ENCODE data around the gene EPAS1.

Gene EPAS1

GRCh38 chr2:46381871-46382270 is 84.7 kb downstream of the EPAS1 start:
- H3K27ac Mint-ChIP-seq, result no peak overlapping the region
- no peaks in the 10 kb centered on the region for H3K4me1 Mint-ChIP-seq
- DNase-seq, result no peak
- CTCF ChIA-PET, result no interaction called here
- H3K4me3 Mint-ChIP-seq, result no peak overlapping the region
- H3K9me3 Mint-ChIP-seq, result no peaks in the 10 kb centered on the region
- H3K27me3 Mint-ChIP-seq, result no peaks in the 10 kb centered on the region
- peaks cover 2% of the 10 kb centered on the region for H3K36me3 Mint-ChIP-seq

- Mint-ChIP-seq H3K4me3 (no peak overlapping the region), H3K27me3 (no peaks in the 10 kb centered on the region), H3K9me3 (no peaks in the 10 kb centered on the region), H3K27ac (no peak overlapping the region), H3K36me3 (peaks cover 2% of the 10 kb centered on the region), H3K4me1 (peaks cover under 1% of the 10 kb centered on the region)
- no peak for DNase-seq
- CTCF ChIA-PET, result interaction anchor here (1.8 kb wide), 1 partner anchor 13 kb away, joined by 4 read pairs; no protein-coding TSS in a partner anchor
Measured at GRCh38 chr2:46382331-46383112, 85.3 kb downstream of the EPAS1 start.

DNA sequence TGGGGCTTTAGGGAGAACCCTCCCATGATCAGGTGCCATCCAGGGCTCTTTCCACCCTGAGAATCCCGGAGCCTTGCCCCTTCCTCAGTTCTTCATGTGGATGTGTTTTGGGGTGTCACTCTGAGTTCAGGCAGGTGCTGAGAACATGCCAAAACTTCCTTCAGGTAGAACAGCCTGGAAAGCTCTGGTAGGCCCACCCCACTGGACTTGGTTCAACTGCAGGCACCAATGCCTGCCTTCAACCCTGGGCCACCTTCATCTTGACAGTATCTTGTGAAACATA is 85.8 kb downstream of the EPAS1 start:
- no peak for DNase-seq
- peaks cover 2% of the 10 kb centered on the region for H3K36me3 Mint-ChIP-seq
- CTCF ChIA-PET, result interaction anchor here (0.6 to 1.8 kb wide), 2 partner anchors 13 to 237 kb away, joined by 3 to 4 read pairs; no protein-coding TSS in a partner anchor

DNA sequence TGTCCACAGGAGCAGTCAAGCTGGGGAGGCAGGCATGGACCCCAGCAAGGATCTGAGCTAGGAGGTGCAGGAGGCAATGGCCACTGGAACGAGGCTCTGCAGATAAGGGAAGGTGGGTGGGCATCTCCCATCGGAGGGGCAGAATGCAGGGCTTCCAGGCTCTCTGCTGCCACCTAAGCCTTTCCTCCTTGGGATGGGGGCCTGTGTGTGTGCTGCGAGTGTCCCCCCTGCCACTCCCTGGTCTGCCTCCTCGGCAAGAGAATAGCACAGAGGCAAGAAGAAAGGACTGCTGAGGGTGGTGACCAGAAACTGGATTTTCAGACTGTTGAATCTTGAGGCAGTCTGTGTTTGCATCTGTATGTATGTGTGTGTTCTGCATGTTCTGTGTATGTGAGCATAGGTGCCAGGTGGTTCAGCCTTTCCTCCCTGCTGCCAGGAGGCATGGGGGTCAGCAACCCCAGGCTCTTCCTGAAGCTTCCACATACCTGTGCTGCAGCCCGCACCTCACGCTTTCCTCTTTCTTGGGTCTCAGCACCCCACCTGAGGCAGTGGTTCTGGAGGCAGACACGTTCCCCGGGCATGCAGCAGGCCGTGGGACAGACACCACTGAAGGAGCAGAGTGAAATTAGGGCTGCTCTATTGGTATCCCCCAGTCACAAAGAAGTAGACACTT is 86.7 kb downstream of the EPAS1 start:
- Mint-ChIP-seq H3K27ac (no peak overlapping the region), H3K27me3 (peaks cover 2% of the 10 kb centered on the region), H3K9me3 (no peaks in the 10 kb centered on the region), H3K4me1 (peaks cover 2% of the 10 kb centered on the region), H3K4me3 (no peak overlapping the region), H3K36me3 (peaks cover 2% of the 10 kb centered on the region)
- CTCF ChIA-PET, result interaction anchor here (0.6 to 1.8 kb wide), 2 partner anchors 14 to 238 kb away, joined by 3 to 4 read pairs; no protein-coding TSS in a partner anchor
- no peak for DNase-seq

More for the DNA sequence above, 85.8 kb downstream of the EPAS1 start:
- H3K27ac Mint-ChIP-seq, result no peak overlapping the region
- H3K4me3 Mint-ChIP-seq, result no peak overlapping the region
- no peaks in the 10 kb centered on the region for H3K9me3 Mint-ChIP-seq
- H3K27me3 Mint-ChIP-seq, result no peaks in the 10 kb centered on the region
- peaks cover 2% of the 10 kb centered on the region for H3K4me1 Mint-ChIP-seq

DNA sequence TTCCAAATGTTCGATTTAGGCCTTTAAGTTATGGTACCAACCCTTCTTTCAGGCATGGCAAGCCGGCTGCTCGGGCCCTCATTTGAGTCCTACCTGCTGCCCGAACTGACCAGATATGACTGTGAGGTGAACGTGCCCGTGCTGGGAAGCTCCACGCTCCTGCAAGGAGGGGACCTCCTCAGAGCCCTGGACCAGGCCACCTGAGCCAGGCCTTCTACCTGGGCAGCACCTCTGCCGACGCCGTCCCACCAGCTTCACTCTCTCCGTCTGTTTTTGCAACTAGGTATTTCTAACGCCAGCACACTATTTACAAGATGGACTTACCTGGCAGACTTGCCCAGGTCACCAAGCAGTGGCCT is 87.2 kb downstream of the EPAS1 start:
- Mint-ChIP-seq H3K27me3 (peaks cover 7% of the 10 kb centered on the region), H3K36me3 (peaks cover 2% of the 10 kb centered on the region), H3K4me1 (peaks cover 2% of the 10 kb centered on the region), H3K27ac (no peak overlapping the region), H3K9me3 (no peaks in the 10 kb centered on the region), H3K4me3 (no peak overlapping the region)
- CTCF ChIA-PET, result interaction anchor here (1.8 kb wide), 1 partner anchor 15 kb away, joined by 4 read pairs; no protein-coding TSS in a partner anchor
- no peak for DNase-seq

- peaks cover 7% of the 10 kb centered on the region for H3K27me3 Mint-ChIP-seq
- CTCF ChIA-PET, result interaction anchor here (1.1 kb wide), 1 partner anchor 11 kb away, joined by 3 read pairs; no protein-coding TSS in a partner anchor
- H3K4me3 Mint-ChIP-seq, result no peak overlapping the region
- peaks cover 2% of the 10 kb centered on the region for H3K36me3 Mint-ChIP-seq
- DNase-seq, result no peak
- no peaks in the 10 kb centered on the region for H3K9me3 Mint-ChIP-seq
- H3K4me1 Mint-ChIP-seq, result peaks cover 2% of the 10 kb centered on the region
- H3K27ac Mint-ChIP-seq, result no peak overlapping the region
Measured at GRCh38 chr2:46385786-46386577, 88.8 kb downstream of the EPAS1 start.

GRCh38 chr2:46386763-46387162 is 89.6 kb downstream of the EPAS1 start:
- Mint-ChIP-seq H3K4me1 (peaks cover 2% of the 10 kb centered on the region), H3K4me3 (no peak overlapping the region), H3K27ac (no peak overlapping the region), H3K9me3 (no peaks in the 10 kb centered on the region), H3K27me3 (peaks cover 7% of the 10 kb centered on the region), H3K36me3 (peaks cover 2% of the 10 kb centered on the region)
- no peak for DNase-seq
- CTCF ChIA-PET, result interaction anchor here (1.1 kb wide), 1 partner anchor 11 kb away, joined by 3 read pairs; no protein-coding TSS in a partner anchor

- CTCF ChIA-PET, result interaction anchor here (1.0 kb wide), 1 partner anchor 394 kb away, joined by 3 read pairs; no protein-coding TSS in a partner anchor
- H3K4me3 Mint-ChIP-seq, result no peak overlapping the region
- peaks cover 7% of the 10 kb centered on the region for H3K27me3 Mint-ChIP-seq
- H3K4me1 Mint-ChIP-seq, result peaks cover 2% of the 10 kb centered on the region
- no peak overlapping the region for H3K27ac Mint-ChIP-seq
- H3K36me3 Mint-ChIP-seq, result peaks cover 2% of the 10 kb centered on the region
- no peaks in the 10 kb centered on the region for H3K9me3 Mint-ChIP-seq
- DNase-seq, result no peak
Measured at GRCh38 chr2:46387292-46387691, 90.1 kb downstream of the EPAS1 start.

DNA sequence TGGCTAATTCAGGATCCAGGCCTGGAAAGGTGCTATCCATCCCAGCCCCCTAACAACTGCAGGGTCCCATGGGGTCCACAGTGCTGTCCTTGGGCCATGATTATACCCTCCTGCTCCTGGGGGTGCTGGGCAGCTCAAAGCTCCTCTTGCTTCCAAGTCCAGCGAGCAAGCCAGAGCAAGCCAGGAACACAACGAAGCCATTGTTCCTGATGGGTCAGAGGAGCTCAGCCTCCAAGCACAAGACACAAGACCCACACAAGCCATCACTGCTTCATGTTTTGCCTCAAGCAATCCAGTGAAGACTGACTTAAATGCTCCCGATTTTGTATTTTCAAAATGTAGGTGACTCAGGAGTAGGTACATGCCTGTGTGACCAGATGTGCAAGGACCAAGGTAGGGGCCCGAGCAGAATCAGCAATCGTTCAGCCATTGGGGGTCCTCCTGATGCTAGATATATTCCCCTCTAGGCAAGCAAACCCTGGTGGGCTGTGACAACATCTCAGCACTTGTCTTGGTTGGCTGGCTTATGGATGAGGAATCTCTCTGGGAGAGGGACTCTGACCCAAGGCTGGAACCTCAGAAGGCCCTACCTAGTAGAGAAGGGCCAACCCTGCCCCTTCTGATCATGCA is 90.8 kb downstream of the EPAS1 start:
- Mint-ChIP-seq H3K4me3 (no peak overlapping the region), H3K4me1 (peaks cover 2% of the 10 kb centered on the region), H3K27ac (no peak overlapping the region), H3K27me3 (peaks cover 13% of the 10 kb centered on the region), H3K36me3 (peaks cover 2% of the 10 kb centered on the region), H3K9me3 (no peaks in the 10 kb centered on the region)
- CTCF ChIA-PET, result interaction anchor here (1.0 kb wide), 1 partner anchor 394 kb away, joined by 3 read pairs; no protein-coding TSS in a partner anchor
- DNase-seq, result no peak

DNA sequence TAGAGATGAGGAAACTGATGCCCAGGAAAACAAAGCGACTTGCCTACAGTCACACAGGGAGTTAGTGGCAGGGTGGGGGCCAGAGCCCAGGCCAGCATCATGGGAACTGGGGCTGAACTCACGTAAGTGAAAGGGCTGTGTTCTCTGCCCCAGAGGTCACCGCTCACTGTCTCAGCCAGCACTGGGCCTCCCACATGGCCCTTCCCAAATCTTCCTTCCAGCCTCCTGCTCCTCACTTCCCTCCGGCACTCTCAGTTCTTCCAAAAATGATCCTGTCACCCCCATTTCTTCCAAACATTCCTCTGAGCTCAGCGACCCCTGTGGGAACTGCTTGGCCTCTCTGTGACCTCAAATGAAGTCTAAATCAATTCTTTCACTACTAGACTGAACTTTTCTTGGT is 91.7 kb downstream of the EPAS1 start:
- Mint-ChIP-seq H3K4me3 (no peak overlapping the region), H3K27me3 (peaks cover 19% of the 10 kb centered on the region), H3K27ac (no peak overlapping the region), H3K9me3 (no peaks in the 10 kb centered on the region), H3K4me1 (peaks cover 2% of the 10 kb centered on the region), H3K36me3 (peaks cover 2% of the 10 kb centered on the region)
- CTCF ChIA-PET, result no interaction called here
- DNase-seq, result no peak

DNA sequence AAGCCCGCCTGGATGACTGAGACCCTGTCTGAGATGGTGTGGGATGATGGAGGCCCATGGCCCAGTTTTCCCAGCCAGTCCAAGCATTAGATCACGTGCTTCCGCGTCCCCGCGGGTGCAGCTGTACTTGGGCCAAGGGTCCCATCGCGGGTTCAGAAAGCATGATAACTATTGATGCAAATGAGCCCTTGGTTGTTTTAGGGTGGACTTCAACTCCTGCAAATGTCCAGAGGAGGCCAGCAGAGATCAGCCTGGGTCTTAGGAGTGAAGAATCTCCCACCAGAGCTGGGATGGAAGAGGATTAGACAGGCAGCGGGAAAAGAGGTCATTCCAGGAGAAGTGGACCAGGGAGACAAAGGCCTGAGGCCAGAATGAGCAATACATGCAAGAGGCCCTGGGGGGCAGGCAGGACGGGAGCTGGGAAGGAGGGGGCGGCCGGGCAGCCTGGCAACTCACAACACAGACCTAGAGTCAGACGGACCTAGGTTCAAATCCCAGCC is 92.3 kb downstream of the EPAS1 start:
- CTCF ChIA-PET, result no interaction called here
- Mint-ChIP-seq H3K27ac (no peak overlapping the region), H3K27me3 (peaks cover 19% of the 10 kb centered on the region), H3K4me3 (no peak overlapping the region), H3K36me3 (peaks cover 2% of the 10 kb centered on the region), H3K9me3 (no peaks in the 10 kb centered on the region), H3K4me1 (peaks cover 2% of the 10 kb centered on the region)
- no peak for DNase-seq

- CTCF ChIA-PET, result no interaction called here
Measured at GRCh38 chr2:46390036-46390435, 92.8 kb downstream of the EPAS1 start.

DNA sequence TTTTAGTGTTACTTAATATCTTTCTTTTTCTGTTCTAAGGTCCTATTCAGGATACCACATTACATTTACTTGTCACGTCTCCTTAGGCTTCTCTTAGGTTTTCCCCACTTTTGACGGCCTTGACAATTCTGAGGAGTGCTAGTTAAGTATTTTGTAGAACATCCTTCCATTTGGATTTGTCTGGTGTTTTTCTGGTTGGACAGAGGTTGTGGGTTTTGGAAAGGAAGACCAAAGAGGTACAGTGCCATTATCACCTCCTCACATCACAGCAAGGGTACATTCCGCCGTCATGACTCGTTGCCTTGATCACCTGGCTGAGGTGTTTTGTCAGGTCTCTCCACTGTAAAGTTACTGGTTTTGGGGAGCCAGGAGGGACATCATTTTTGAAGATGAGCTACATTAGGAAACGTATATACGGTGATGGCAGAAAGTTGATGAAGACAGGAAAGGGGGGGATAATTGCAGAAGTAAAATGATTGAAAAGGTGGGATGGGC is 93.7 kb downstream of the EPAS1 start:
- CTCF ChIA-PET, result no interaction called here
- Mint-ChIP-seq H3K27ac (no peak overlapping the region), H3K4me3 (no peak overlapping the region), H3K27me3 (peaks cover 29% of the 10 kb centered on the region), H3K9me3 (no peaks in the 10 kb centered on the region), H3K4me1 (peaks cover 2% of the 10 kb centered on the region), H3K36me3 (no peaks in the 10 kb centered on the region)
- DNase-seq, result no peak

More at GRCh38 chr2:46390036-46390435, 92.8 kb downstream of the EPAS1 start:
- Mint-ChIP-seq H3K4me3 (no peak overlapping the region), H3K27me3 (peaks cover 23% of the 10 kb centered on the region), H3K9me3 (no peaks in the 10 kb centered on the region), H3K27ac (no peak overlapping the region), H3K36me3 (no peaks in the 10 kb centered on the region), H3K4me1 (peaks cover 2% of the 10 kb centered on the region)
- no peak for DNase-seq

Measured in activated naive CD4-positive, alpha-beta T cell treated with anti-CD3 and anti-CD28 coated beads, Interleukin-2, amount 10 ng/mL, durations not matched to agents 7 days and 5 days (primary cell).